H1 (cell line): ENCODE data around the gene LRRC28. TPM values are rescaled to one million over a fixed set of nuclear protein-coding genes. Genes with fewer than 3 reads are reported as not detected.

Source experiments
- CTCF ChIA-PET: fragments of 300-600 bp; sonication (Branson Sonifier 250); formaldehyde crosslinking; loops from one replicate; lab custom pipeline; 2021; ENCODE audit not compliant: partially characterized antibody; lab: Charles Lee
- POLR2A ChIA-PET: fragments of 300-600 bp; sonication (Branson Sonifier 250); formaldehyde crosslinking; loops from one replicate; lab custom pipeline; 2021; ENCODE audit warnings: inconsistent platforms; ENCODE audit not compliant: partially characterized antibody; lab: Charles Lee
- DNase-seq, 2 experiments: peaks; one replicate each; pipeline versions ENCODE4 v3.0.0 to v3.0.0-alpha.2; 2010 to 2022; ENCODE audit warnings: low spot score in 2 of 2, low read depth in 1 of 2, mixed read lengths in 1 of 2
- FAIRE-seq: peaks from 2 replicates; lab custom pipeline; 2011; peaks lifted over from hg19 to GRCh38; lab: Jason Lieb, UNC
- H2AFZ ChIP-seq: 2 replicates; pipeline ENCODE4 v1.8.1; 2012; ENCODE audit warnings: low read length, inconsistent platforms
- H2AK5ac ChIP-seq: 2 replicates; pipeline ENCODE4 v1.6.1; 2013; ENCODE audit warnings: low read depth, low read length
- H2BK120ac ChIP-seq: replicated peaks from 2 replicates; pipeline ENCODE3; 2013; ENCODE audit warnings: low read depth, low read length, inconsistent platforms
- H2BK12ac ChIP-seq: 2 replicates; pipeline ENCODE4 v1.6.1; 2013; ENCODE audit warnings: low read depth, low read length
- H2BK15ac ChIP-seq: 2 replicates; pipeline ENCODE4 v1.6.1; 2013; ENCODE audit warnings: low read length
- H2BK20ac ChIP-seq: 2 replicates; pipeline ENCODE4 v1.6.1; 2013; ENCODE audit warnings: low read length
- H2BK5ac ChIP-seq: 2 replicates; pipeline ENCODE4 v1.6.1; 2013; ENCODE audit warnings: low read depth, low read length
- H3K14ac ChIP-seq: 2 replicates; pipeline ENCODE4 v1.6.1; 2013; ENCODE audit warnings: inconsistent platforms; ENCODE audit not compliant: insufficient read length
- H3K18ac ChIP-seq: 2 replicates; pipeline ENCODE4 v1.6.1; 2013; ENCODE audit warnings: low read length; ENCODE audit errors: extremely low read depth
- H3K23ac ChIP-seq: 2 replicates; pipeline ENCODE4 v1.6.1; 2013; ENCODE audit warnings: inconsistent platforms; ENCODE audit not compliant: insufficient read length
- H3K23me2 ChIP-seq: 2 replicates; pipeline ENCODE4 v1.6.1; 2013; ENCODE audit warnings: low read depth, low read length
- H3K27ac ChIP-seq: 2 replicates; pipeline ENCODE4 v1.6.1; 2011; ENCODE audit warnings: low read depth, low read length, inconsistent platforms
- H3K27me3 ChIP-seq, 4 experiments: replicated peaks in 1 of 4; 1 replicate in 1 of 4; 2 replicates in 3 of 4; pipeline versions ENCODE4 v1.6.1 to v1.8.1; 2011 to 2013; ENCODE audit warnings: low read length in 3 of 4, mild to moderate bottlenecking in 3 of 4, inconsistent platforms in 2 of 4, mixed read lengths in 2 of 4, moderate library complexity in 1 of 4; ENCODE audit not compliant: control insufficient read depth in 3 of 4, insufficient read depth in 3 of 4; ENCODE audit errors: extremely low read depth in 1 of 4
- H3K36me3 ChIP-seq, 4 experiments: 2 replicates each; pipeline versions ENCODE4 v1.6.1 to v1.8.1; 2011 to 2013; ENCODE audit warnings: mild to moderate bottlenecking in 4 of 4, low read length in 3 of 4, moderate library complexity in 2 of 4, control low read depth in 1 of 4, inconsistent platforms in 1 of 4; ENCODE audit not compliant: insufficient read depth in 4 of 4, control insufficient read depth in 2 of 4
- H3K4ac ChIP-seq: replicated peaks from 2 replicates; pipeline ENCODE3; 2013; ENCODE audit warnings: low read length, low read depth, mixed read lengths, inconsistent platforms; ENCODE audit not compliant: insufficient read length
- H3K4me1 ChIP-seq, 4 experiments: replicated peaks in 1 of 4; 1 replicate in 1 of 4; 2 replicates in 3 of 4; pipeline versions ENCODE4 v1.6.1 to v1.8.1; 2011 to 2013; ENCODE audit warnings: low read length in 3 of 4, inconsistent platforms in 2 of 4, mixed read lengths in 1 of 4; ENCODE audit not compliant: insufficient read depth in 4 of 4, control insufficient read depth in 3 of 4
- H3K4me2 ChIP-seq, 2 experiments: 2 replicates each; pipeline versions ENCODE4 v1.6.1 to v1.8.1; 2011 to 2013; ENCODE audit warnings: low read depth in 2 of 2, low read length in 2 of 2, control low read depth in 1 of 2, inconsistent platforms in 1 of 2, mild to moderate bottlenecking in 1 of 2; ENCODE audit not compliant: insufficient read depth in 1 of 2
- H3K4me3 ChIP-seq, 4 experiments: fragments of 200-600, 300-600 bp in 1 of 4; sonication (generic), shearing (Covaris generic), sonication (Bioruptor Twin) in 1 of 4; 2 replicates each; pipeline versions ENCODE4 v1.5.1 to v1.8.1; 2011 to 2016; ENCODE audit warnings: low read length in 4 of 4, low read depth in 3 of 4, control low read depth in 2 of 4, inconsistent platforms in 2 of 4, mild to moderate bottlenecking in 2 of 4, mixed read lengths in 1 of 4, moderate library complexity in 1 of 4; ENCODE audit not compliant: insufficient read depth in 2 of 4; ENCODE audit errors: extremely low read depth in 1 of 4
- H3K56ac ChIP-seq: replicated peaks from 2 replicates; pipeline ENCODE3; 2013; ENCODE audit warnings: low read depth, mild to moderate bottlenecking, mixed read lengths, low read length, inconsistent platforms; ENCODE audit not compliant: insufficient read length
- H3K79me1 ChIP-seq: 2 replicates; pipeline ENCODE4 v1.6.1; 2013; ENCODE audit warnings: low read depth, low read length, control low read depth
- H3K79me2 ChIP-seq, 2 experiments: 2 replicates each; pipeline versions ENCODE4 v1.6.1 to v1.8.1; 2012 to 2013; ENCODE audit warnings: low read length in 2 of 2, mild to moderate bottlenecking in 2 of 2, inconsistent platforms in 1 of 2; ENCODE audit not compliant: insufficient read depth in 2 of 2, control insufficient read depth in 1 of 2
- H3K9ac ChIP-seq, 4 experiments: replicated peaks in 1 of 4; 1 replicate in 1 of 4; 2 replicates in 3 of 4; pipeline versions ENCODE4 v1.6.1 to v1.8.1; 2011 to 2013; ENCODE audit warnings: low read depth in 3 of 4, low read length in 3 of 4, control low read depth in 2 of 4, mild to moderate bottlenecking in 2 of 4, moderate library complexity in 2 of 4, inconsistent platforms in 1 of 4; ENCODE audit errors: extremely low read depth in 1 of 4
- H3K9me3 ChIP-seq, 2 experiments: 2 replicates each; pipeline versions ENCODE4 v1.6.1 to v1.8.1; 2012 to 2013; ENCODE audit warnings: mild to moderate bottlenecking in 2 of 2, moderate library complexity in 2 of 2, control low read depth in 1 of 2, inconsistent platforms in 1 of 2, low read depth in 1 of 2, low read length in 1 of 2, mixed read lengths in 1 of 2; ENCODE audit not compliant: insufficient read depth in 2 of 2
- H4K20me1 ChIP-seq, 2 experiments: replicated peaks in 1 of 2; 2 replicates each; pipeline versions ENCODE3 to v1.8.1; 2011 to 2013; ENCODE audit warnings: inconsistent platforms in 2 of 2, low read length in 2 of 2, mild to moderate bottlenecking in 1 of 2; ENCODE audit not compliant: insufficient read depth in 2 of 2, control insufficient read depth in 1 of 2
- H4K5ac ChIP-seq: 2 replicates; pipeline ENCODE4 v1.6.1; 2013; ENCODE audit warnings: low read length, low read depth, mixed read lengths, inconsistent platforms; ENCODE audit not compliant: insufficient read length
- H4K8ac ChIP-seq: 2 replicates; pipeline ENCODE4 v1.8.0; 2013; ENCODE audit warnings: mild to moderate bottlenecking, moderate library complexity, low read length, inconsistent platforms; ENCODE audit not compliant: insufficient read depth; ENCODE audit errors: extremely low read depth
- H4K91ac ChIP-seq: replicated peaks from 2 replicates; pipeline ENCODE3; 2013; ENCODE audit warnings: low read length, mixed read lengths, inconsistent platforms; ENCODE audit not compliant: insufficient read length
- PHF8 ChIP-seq: fragments of 200-600 bp; sonication (generic); conservative IDR thresholded peaks from 2 replicates; pipeline ENCODE4 v1.7.1; 2012; ENCODE audit warnings: low read depth, mild to moderate bottlenecking, inconsistent platforms, low read length, moderate library complexity
- SIRT6 ChIP-seq: IDR thresholded peaks from one replicate; pipeline ENCODE4 v1.7.1; 2012; ENCODE audit warnings: low read length, inconsistent platforms
- SP1 ChIP-seq: IDR thresholded peaks from 2 replicates; pipeline ENCODE4 v1.6.1; 2011; ENCODE audit warnings: low read depth, low read length
- WGBS, 2 experiments: shearing (Covaris generic) in 1 of 2; methylation state at CpG; one replicate each; pipeline versions ENCODE4 v1.1.6 to v1.1.7; 2013 to 2015; ENCODE audit warnings: low lambda C conversion rate in 2 of 2, mixed read lengths in 2 of 2, inconsistent platforms in 1 of 2, low coverage in 1 of 2, missing lambda C conversion rate in 1 of 2; ENCODE audit not compliant: insufficient replicate concordance in 2 of 2, insufficient coverage in 1 of 2, insufficient read length in 1 of 2; ENCODE audit errors: extremely low coverage in 1 of 2, missing lambda C conversion rate in 1 of 2; 5-methylcytosine and 5-hydroxymethylcytosine counted together
- polyA plus RNA-seq, 7 experiments: library from polyadenylated mRNA; depleted of rRNA in 3 of 7; stranded (reverse) in 5 of 7; unstranded in 2 of 7; fragments of >200 nt in 5 of 7; fragments of 200-250 nt in 2 of 7; gene quantifications; 1 replicate in 5 of 7; 2 replicates in 1 of 7; 4 replicates in 1 of 7; pipeline versions ENCODE4 v1.2.1 to v1.2.3, GENCODE V29; 2011 to 2013; ENCODE audit warnings: missing spikeins in 2 of 7, mixed read lengths in 2 of 7
- total RNA-seq: library from RNA; stranded (reverse); fragmentation: NEBNext Ultra II Directional; extraction: Animal tissue kit (Norgen Biotek cat#: 25700); gene quantifications from 2 replicates; pipeline ENCODE4 v1.2.1, GENCODE V29; 2021

The LRRC28 gene
- total and polyA plus RNA-seq, 2 of the 8 experiments (the other 6 are each of a cell fraction or from before 2014, with no cell fraction given): 20.2 to 23.3 TPM

GRCh38 chr15:99303907-99304306, 52.6 kb downstream of the LRRC28 start:
- Histone ChIP-seq H3K18ac (no peak overlapping the region), H3K23ac (no peak overlapping the region), H2AFZ (no peak overlapping the region), H4K8ac (no peak overlapping the region), H2AK5ac (no peak overlapping the region), H3K4me3 (no peak overlapping the region), H3K4ac (no peak overlapping the region), H3K79me2 (no peaks in the 10 kb centered on the region), H2BK15ac (no peak overlapping the region), H3K4me1 (peaks cover 0 to 8% (median 5%) of the 10 kb centered on the region in 4 experiments; a peak in 5 of 7 replicates), H4K20me1 (no peaks in the 10 kb centered on the region), H3K9ac (no peak overlapping the region), H2BK12ac (no peak overlapping the region), H3K9me3 (no peaks in the 10 kb centered on the region), H4K91ac (no peak overlapping the region), H3K56ac (no peak overlapping the region), H2BK5ac (no peak overlapping the region), H2BK20ac (no peak overlapping the region), H3K27me3 (no peaks in the 10 kb centered on the region), H4K5ac (no peak overlapping the region), H3K23me2 (no peaks in the 10 kb centered on the region), H3K4me2 (no peak overlapping the region), H3K14ac (no peak overlapping the region), H3K79me1 (no peaks in the 10 kb centered on the region), H3K36me3 (no peaks in the 10 kb centered on the region), H3K27ac (no peak overlapping the region), H2BK120ac (no peak overlapping the region)
- 89% methylated on average over 4 of the region's 4 CpGs; no CpG with 5 or more reads in 1 of the 2 experiments for WGBS, 2 experiments
- DNase-seq: no peak
- no peak for FAIRE-seq
- ChIA-PET CTCF (interaction anchor here (0.6 to 1.1 kb wide), 4 partner anchors 17 to 41 kb away, joined by 3 to 5 read pairs (median 4); no protein-coding TSS in a partner anchor), POLR2A (no interaction called here)
- no peak for TF ChIP-seq SIRT6
- no peak for TF ChIP-seq SP1
- no peak for TF ChIP-seq PHF8
